Mucosa of rectum (tissue), 2 donors: ENCODE results near the gene CLDN14.

ENCODE experiments used
- H3K27ac ChIP-seq, 2 donors: one replicate each; pipeline ENCODE4 v1.7.0; 2013; ENCODE audit warnings: inconsistent platforms in 2 of 2, low read depth in 2 of 2, low read length in 2 of 2
- H3K27me3 ChIP-seq, 2 donors: one replicate each; pipeline ENCODE4 v1.7.0; 2013; ENCODE audit warnings: low read length in 2 of 2; ENCODE audit not compliant: control insufficient read depth in 2 of 2, insufficient read depth in 2 of 2
- H3K36me3 ChIP-seq, 2 donors: one replicate each; pipeline ENCODE4 v1.7.0; 2013; ENCODE audit warnings: low read length in 2 of 2; ENCODE audit not compliant: control insufficient read depth in 2 of 2, insufficient read depth in 2 of 2
- H3K4me1 ChIP-seq, 2 donors: one replicate each; pipeline ENCODE4 v1.7.0; 2013; ENCODE audit warnings: low read length in 2 of 2, mild to moderate bottlenecking in 1 of 2; ENCODE audit not compliant: control insufficient read depth in 2 of 2, insufficient read depth in 2 of 2
- H3K4me3 ChIP-seq, 2 donors: one replicate each; pipeline ENCODE4 v1.7.0; 2013; ENCODE audit warnings: low read length in 2 of 2
- H3K9ac ChIP-seq, 2 donors: one replicate each; pipeline ENCODE4 v1.7.0; 2013; ENCODE audit warnings: low read length in 2 of 2, low read depth in 1 of 2, mild to moderate bottlenecking in 1 of 2
- H3K9me3 ChIP-seq, 2 donors: one replicate each; pipeline ENCODE4 v1.7.0; 2013; ENCODE audit warnings: low read length in 2 of 2; ENCODE audit not compliant: control insufficient read depth in 2 of 2
- donor health status: healthy.
- donor health status: Normal muscosa, but diverticular disease.

Gene CLDN14

GRCh38 chr21:36479415-36480402 lies at the start of gene CLDN14:
TSS of gene CLDN14 (minus strand) at chr21:36480122. CDS start at chr21:36461695, 18,427 bp downstream.
- H3K9ac ChIP-seq = no peak within 1 kb of the TSS
- no peaks in the 10 kb centered on the region for H3K36me3 ChIP-seq
- no peaks in the 10 kb centered on the region for H3K27me3 ChIP-seq
- no peak within 1 kb of the TSS for H3K27ac ChIP-seq
- no peaks in the 10 kb centered on the region for H3K9me3 ChIP-seq
- H3K4me1 ChIP-seq = no peaks in the 10 kb centered on the region
- H3K4me3 ChIP-seq = no peak within 1 kb of the TSS

DNA sequence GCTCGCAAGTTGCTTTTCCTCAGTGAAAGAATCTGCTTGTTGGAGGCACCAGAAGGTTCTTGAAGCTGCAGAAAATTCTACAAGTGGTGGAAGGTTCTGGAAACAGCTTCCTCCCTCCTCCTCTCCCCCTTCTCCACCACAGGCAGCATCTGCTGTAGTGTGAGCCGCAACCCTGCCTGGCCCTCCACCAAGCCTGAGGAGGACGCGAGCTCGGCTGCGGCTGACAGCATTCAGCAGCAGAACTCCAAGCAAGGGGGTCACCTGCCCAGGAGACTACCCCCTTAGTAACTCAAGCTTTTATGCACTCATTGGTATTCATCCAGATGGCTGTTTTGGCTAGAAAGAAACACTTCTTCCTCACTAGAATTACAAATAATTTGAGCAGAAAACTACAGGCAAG lies 48.8 kb upstream of the CLDN14 start:
- H3K27ac ChIP-seq = no peak overlapping the region
- H3K9ac ChIP-seq = no peak overlapping the region
- H3K4me3 ChIP-seq = no peak overlapping the region
- no peaks in the 10 kb centered on the region for H3K36me3 ChIP-seq
- H3K4me1 ChIP-seq = no peaks in the 10 kb centered on the region
- no peaks in the 10 kb centered on the region for H3K9me3 ChIP-seq
- H3K27me3 ChIP-seq = peaks cover 7 to 11% of the 10 kb centered on the region in 2 donors

DNA sequence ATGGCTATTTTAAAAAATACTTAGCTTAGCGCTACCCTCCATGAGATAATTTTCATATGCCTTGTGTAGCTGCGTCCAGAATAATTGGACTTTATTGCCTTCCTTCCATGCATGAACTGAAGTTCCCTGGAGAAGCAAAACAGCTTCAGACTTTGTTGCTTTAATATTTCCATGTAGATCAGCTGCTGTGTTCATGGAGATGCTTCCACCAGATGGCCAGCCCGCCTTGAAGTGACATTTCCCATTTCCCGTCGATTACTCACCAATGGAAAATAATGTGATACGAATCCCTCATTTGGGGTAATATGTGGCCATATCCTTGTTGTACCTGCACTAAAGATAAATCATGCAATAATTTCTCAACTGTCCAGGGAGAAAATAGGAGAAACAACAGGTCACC lies 47.4 kb upstream of the CLDN14 start:
- Histone ChIP-seq H3K4me3 (no peak overlapping the region), H3K4me1 (no peaks in the 10 kb centered on the region), H3K36me3 (no peaks in the 10 kb centered on the region), H3K27me3 (peaks cover 7 to 11% of the 10 kb centered on the region in 2 donors), H3K9ac (no peak overlapping the region), H3K27ac (no peak overlapping the region), H3K9me3 (no peaks in the 10 kb centered on the region)

DNA sequence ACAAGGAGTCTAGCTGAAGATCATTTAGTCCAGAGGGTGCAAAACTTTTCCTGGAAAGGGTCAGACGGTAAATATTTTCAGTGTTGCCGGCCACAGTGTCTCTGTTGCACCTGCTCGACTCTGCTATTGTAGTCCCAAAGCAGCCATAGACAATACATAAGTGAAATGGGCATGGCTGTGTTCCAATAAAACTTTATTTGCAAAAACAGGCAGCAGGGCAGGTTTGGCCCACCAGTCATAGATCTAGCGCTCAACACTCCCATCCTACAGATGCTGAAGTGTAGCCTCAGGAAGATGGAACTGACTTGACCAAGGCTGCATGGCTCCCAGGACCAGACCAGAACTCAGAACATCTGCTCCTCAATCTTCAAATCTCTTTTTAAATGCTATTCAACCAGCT lies 46.2 kb upstream of the CLDN14 start:
- Histone ChIP-seq H3K36me3 (no peaks in the 10 kb centered on the region), H3K27ac (no peak overlapping the region), H3K27me3 (peaks cover 11% of the 10 kb centered on the region in 2 donors), H3K4me3 (no peak overlapping the region), H3K9ac (no peak overlapping the region), H3K4me1 (no peaks in the 10 kb centered on the region), H3K9me3 (no peaks in the 10 kb centered on the region)

DNA sequence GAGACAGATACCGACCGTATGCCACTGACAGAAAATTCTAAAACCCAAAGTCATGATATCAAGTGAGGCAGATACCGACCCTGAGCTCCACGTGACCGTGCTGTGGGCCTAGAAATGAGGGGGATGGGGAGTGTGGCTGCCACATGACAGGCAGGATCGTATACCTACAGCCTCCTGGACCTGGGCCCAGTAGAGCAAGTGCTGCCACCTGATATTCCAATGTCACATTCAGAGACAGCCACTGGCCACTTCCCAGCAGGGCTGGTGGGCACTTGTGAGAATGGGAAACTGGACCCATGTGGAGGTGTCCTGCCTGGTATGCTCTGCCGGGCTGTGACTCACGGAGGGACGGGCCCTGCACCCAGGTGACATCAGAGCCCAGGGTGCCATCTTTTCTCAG lies 44.6 kb upstream of the CLDN14 start:
- Histone ChIP-seq H3K27ac (no peak overlapping the region), H3K4me1 (no peaks in the 10 kb centered on the region), H3K9ac (no peak overlapping the region), H3K36me3 (no peaks in the 10 kb centered on the region), H3K4me3 (no peak overlapping the region), H3K27me3 (peaks cover 7 to 11% of the 10 kb centered on the region in 2 donors), H3K9me3 (peaks cover 0 to 2% of the 10 kb centered on the region in 2 donors)

DNA sequence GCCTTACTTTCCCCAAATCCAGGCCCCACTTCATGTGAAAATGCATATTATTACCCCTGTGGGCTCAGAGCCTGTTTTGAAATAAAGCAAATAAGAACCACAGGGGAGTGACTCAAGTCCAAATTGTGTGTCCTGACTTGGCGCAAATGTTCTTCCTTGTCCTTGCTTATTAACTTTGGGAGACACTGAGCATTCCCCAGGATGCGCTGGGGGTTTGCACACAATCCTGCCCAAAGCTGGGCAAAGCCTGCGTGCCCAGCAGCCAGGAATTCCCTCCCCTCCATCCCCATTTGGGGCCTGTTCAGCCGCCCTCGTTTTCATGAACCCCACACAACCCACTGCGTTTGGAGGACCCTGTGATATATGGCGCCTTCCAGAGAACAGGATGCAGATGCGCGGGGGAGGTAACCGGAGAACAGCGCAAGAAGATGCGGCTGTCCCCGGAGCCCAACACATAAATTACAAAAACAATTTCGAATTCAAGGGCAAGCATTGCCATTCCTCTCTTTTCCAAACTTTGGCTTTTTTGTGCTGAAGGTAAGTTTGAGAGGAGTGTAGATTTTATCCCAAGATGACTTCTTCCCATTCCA lies 42.4 kb upstream of the CLDN14 start:
- Histone ChIP-seq H3K4me3 (no peak overlapping the region), H3K27ac (no peak overlapping the region), H3K9me3 (peaks cover 0 to 2% of the 10 kb centered on the region in 2 donors), H3K27me3 (peaks cover 4% of the 10 kb centered on the region in 2 donors), H3K9ac (no peak overlapping the region), H3K36me3 (no peaks in the 10 kb centered on the region), H3K4me1 (no peaks in the 10 kb centered on the region)

GRCh38 chr21:36518883-36519492 lies 39.1 kb upstream of the CLDN14 start:
- H3K27me3 ChIP-seq = peaks cover 3 to 6% of the 10 kb centered on the region in 2 donors
- peaks cover 0 to 2% of the 10 kb centered on the region in 2 donors for H3K9me3 ChIP-seq
- no peak overlapping the region for H3K4me3 ChIP-seq
- no peaks in the 10 kb centered on the region for H3K4me1 ChIP-seq
- H3K27ac ChIP-seq = no peak overlapping the region
- H3K36me3 ChIP-seq = no peaks in the 10 kb centered on the region
- H3K9ac ChIP-seq = no peak overlapping the region

DNA sequence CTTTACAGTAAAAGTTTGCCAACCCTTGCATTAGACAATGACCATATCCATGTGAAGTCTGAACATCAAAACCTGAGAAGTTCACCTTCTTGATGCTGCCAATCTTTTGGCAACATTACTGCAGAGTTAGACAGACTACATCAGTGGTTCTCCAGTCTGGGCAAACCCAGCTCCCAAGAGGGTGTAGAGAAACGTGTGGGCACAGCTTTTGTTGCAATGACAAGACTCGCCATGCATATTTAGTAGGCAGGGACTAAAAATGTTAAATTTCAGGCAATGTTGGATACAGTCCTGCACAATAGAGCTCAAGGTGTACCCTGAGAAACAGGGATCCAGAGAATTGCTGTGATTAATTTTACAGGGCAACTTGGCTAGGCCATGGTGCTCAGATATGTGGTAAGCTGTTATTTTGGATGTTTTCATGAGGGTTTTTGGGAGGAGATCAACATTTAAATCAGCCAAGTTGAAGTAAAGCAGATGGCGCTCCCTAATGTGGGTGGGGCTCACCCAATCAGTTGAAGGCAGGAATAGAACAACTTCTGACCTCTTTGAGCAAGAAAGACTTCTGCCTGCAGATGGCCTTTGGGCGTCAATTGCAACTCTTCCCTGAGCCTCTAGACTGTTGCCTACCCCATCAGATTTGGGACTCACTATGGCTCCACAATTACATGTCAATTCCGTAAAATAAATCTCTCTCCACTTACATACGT lies 37.6 kb upstream of the CLDN14 start:
- H3K9me3 ChIP-seq = peaks cover 0 to 2% of the 10 kb centered on the region in 2 donors
- no peak overlapping the region for H3K4me3 ChIP-seq
- no peak overlapping the region for H3K9ac ChIP-seq
- peaks cover 6% of the 10 kb centered on the region in 2 donors for H3K27me3 ChIP-seq
- H3K27ac ChIP-seq = no peak overlapping the region
- no peaks in the 10 kb centered on the region for H3K36me3 ChIP-seq
- H3K4me1 ChIP-seq = no peaks in the 10 kb centered on the region

- Histone ChIP-seq H3K27ac (no peak overlapping the region), H3K27me3 (peaks cover 2 to 11% of the 10 kb centered on the region in 2 donors), H3K36me3 (no peaks in the 10 kb centered on the region), H3K4me1 (no peaks in the 10 kb centered on the region), H3K9ac (no peak overlapping the region), H3K9me3 (peaks cover 0 to 2% of the 10 kb centered on the region in 2 donors), H3K4me3 (no peak overlapping the region)
These were observed 36.4 kb upstream of the CLDN14 start for GRCh38 chr21:36516281-36516680.
